Measurements from ENCODE around the gene F3.

Gene F3

DNA sequence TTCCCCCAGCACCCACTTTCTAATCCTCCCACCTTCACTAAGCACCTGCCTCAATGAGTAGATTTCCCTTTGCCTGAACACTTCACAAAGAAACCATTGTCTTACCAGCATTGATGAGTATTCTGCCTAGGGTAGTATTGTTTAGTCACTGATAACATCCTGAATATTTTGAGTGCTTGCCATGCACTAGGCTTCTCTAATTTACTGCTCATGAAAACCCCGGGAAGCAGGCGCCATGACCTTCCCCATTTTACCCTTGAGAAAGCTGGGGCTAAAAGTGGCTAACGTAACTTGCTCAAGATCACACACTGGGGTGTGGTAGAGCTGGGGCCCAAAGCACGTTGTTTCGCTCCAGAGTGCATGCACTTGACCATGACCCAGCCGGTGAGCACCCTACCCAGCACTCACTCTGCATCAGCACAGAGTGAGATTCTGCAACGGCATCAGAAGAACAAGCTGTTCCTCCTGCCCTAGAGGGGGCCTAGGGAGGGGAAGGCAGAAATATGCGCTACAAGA, 10.6 kb upstream of the F3 start:
- DNase-seq, result no peak

GRCh38 chr1:94551449-94551848, 9.9 kb upstream of the F3 start:
- DNase-seq, result no peak

- DNase-seq, result no peak
Measured at GRCh38 chr1:94550800-94551241, 9.3 kb upstream of the F3 start.

- no peak for DNase-seq
Measured at GRCh38 chr1:94550396-94550795, 8.8 kb upstream of the F3 start.

DNA sequence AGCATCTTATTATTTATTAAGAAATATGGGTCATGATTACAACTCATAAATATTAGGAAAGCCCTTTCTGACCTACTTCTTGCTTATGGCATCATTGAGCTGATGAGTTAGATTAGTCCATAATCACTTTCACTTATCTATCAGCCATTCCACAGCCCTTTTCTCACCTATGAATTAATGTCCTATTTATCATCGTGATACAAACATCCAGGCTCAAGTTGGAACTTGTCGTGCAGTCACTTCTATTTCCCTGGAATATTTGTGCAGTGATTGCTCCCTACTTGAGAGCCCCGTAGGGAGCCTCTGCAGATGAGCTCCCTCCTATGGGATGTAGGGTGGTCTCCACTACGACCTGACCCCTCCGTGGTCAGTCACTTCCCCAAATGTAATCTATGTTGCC, 8.1 kb upstream of the F3 start:
- no peak for DNase-seq

DNA sequence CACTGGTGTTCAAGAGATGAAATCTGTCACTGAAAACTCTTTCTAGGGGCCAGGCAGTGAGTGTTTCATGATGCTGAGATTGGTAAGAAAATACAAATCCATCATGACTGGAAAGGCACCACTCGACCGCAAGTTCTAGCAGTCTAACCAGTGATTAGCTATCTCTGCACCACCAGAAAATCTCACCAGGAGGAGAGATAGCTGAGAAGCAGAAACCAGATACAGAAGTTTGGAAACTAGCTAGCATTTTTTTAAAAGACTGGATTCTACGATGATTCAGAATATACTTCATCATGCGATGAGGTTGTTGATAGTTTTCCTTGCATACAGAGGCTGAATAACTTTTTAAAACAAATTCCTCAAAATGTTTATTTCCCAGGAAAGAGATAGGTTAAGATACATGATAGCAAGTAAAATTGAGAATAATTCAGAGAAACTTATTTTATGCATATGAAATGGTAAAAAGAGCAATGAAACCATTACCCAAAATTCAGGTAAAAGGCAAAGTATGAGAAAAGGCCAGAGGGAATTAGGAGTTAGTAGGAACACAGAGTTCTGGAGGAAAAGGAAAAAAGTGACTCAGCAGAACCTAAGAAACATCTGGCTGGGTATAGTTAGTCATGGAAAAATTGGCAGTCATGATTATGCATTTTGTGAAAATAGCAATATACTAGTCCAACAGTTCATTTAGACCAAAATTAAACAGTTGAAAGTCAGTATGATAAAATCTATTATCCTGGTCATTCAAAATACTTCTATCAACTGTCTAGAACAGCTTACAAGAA, 3.3 kb upstream of the F3 start:
- DNase-seq, result no peak

GRCh38 chr1:94543893-94544635, 2.5 kb upstream of the F3 start:
- DNase-seq, result no peak

DNA sequence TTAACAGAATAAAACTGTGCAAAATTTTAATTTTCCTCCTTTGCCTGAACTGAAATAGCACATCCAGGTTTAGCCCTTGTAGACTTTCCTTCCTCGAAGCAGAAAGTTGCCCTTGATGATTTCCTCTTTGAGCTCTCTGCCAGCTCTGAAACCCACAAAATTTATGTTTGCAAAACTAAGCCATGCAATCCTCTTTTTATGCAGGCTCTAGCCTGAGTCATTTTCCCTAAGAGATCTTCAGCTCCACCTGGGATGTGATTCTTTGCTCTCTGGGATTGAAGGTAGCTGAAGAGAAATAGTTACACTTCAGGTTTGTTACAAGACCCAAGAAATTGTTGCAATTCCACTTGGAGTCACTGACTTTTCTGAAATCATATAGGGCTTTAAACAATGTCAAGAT, 1.4 kb upstream of the F3 start:
- no peak for DNase-seq

DNA sequence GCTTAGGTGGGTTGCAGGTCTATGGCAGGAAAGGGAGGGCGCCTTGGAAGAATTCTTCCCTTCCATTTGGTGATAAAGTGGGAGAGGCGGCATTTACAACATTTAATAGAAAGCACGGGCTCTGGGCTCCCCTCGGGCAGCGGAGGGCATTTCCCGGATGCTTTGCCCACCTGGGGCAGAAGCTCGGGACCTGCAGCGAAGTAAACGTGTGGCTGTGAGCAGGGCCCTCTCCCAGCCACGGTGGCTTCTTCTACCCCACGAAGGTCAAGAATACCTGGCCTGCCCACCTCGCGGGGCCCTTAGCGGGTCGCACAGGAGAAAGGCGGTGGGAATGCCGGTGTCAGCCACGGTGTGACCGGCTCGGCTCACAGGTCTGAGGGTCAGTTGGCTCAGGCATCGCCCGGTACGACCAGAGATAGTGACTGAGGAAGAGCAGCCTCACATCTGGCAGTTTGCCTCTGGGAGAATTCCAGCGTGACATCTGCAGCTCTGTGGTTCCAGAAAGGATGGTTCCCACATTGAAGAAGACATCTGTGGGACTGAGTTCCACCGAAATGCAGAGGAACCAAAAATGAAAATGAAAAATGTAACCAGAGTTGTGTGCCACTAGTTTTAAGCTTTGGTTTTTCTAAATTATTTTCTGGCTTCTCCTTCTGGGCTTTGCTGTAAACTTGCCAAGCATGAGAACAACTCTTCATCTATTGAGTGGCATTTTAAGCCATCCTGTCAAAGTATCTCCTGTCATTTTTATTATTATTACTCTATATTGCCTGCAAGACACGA, 720 bp upstream of the F3 start:
- no peak for DNase-seq

- no peak for DNase-seq
Measured at GRCh38 chr1:94540440-94541245, 916 bp downstream of the F3 start.

GRCh38 chr1:94539496-94539895, 2.1 kb downstream of the F3 start:
- no peak for DNase-seq

GRCh38 chr1:94538243-94538827, 3.2 kb downstream of the F3 start:
- no peak for DNase-seq

- DNase-seq, result no peak
Measured at GRCh38 chr1:94537254-94537653, 4.3 kb downstream of the F3 start.

DNA sequence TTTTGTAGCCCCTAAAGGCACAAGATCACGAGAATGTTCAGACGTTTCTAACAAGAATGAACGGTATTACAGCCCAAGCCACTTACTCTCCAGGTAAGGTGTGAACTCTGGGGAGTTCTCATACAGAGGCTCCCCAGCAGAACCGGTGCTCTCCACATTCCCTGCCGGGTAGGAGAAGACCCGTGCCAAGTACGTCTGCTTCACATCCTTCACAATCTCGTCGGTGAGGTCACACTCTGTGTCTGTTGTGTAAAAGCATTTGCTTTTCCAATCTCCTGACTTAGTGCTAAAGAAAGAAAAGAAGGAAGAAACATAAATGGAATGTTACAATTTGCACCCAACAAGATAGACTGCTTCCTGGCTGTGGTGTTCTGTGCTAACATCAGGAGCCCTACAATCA, 5.7 kb downstream of the F3 start:
- DNase-seq, result no peak

GRCh38 chr1:94535095-94535494, 6.5 kb downstream of the F3 start:
- DNase-seq, result no peak

GRCh38 chr1:94532077-94532476, 9.5 kb downstream of the F3 start:
- no peak for DNase-seq

DNA sequence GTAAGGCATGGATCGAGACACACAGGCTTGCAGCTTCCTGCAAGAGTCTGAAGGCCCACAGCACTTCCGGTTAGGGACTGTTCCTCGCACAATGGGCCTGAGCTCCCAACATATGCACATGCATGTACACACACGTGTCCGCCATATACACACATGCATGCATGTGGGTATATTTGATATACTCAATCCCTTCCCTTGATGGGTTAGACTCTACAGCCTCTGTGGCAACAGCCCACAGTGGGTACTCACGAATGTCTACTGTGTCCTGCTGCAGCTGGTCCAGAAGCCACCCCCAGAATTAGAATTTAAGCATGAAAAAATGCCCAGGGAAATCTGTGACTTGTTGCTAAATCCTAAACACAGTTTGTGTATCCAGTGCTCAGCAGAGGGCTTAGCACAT, 9.9 kb downstream of the F3 start:
- no peak for DNase-seq

GRCh38 chr1:94530373-94530878, 11.1 kb downstream of the F3 start:
- no peak for DNase-seq

GRCh38 chr1:94529416-94529815, 12.1 kb downstream of the F3 start:
- DNase-seq, result no peak

GRCh38 chr1:94528826-94529225, 12.7 kb downstream of the F3 start:
- no peak for DNase-seq

DNA sequence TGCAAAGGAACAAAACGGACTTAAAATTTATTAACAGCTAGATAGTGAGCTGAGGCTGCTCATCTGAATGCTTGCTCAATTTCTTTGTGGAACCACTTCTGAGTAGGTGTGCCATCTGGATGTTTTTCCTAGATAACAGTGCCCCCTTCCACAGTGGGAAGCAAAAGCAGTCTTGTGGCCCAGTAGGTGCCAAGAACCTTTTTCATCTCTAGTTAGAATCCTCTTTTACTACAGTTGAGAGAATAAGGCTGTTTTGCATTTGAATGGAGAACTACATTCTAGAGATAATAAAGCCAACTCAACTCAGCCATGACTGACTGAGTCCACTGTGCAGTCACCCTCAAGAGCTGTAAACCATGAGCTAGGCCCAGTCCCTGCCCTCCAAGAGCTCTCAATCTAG, 13.3 kb downstream of the F3 start:
- DNase-seq, result no peak

DNA sequence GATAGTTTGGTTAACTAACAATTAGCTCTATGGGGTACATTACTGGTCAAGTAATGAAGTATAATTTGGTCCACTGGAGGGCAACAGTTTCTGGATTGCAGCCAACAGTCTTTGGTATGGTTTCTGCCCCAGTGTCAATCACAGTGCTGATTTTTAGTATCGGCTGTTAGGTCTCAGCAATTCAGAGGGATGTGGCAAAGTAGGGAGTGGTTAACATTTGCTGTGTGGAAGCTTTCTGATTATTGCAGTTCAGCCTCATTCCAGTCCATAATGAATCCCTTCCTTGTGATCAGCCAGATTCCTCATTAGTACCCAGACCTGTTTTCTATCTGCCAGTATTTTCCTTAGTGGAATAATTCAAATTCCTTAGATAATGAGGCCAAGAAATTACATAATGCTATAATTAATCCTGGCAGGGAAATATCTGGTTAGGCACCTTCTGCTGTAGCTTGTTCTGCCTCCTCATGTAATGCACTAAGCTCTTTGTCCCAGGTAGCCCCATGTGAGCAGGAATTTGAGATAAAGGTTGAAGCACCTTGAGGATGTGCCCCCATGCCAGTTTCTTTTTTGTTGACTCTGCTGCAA, 14.0 kb downstream of the F3 start:
- no peak for DNase-seq

All from activated effector memory CD4-positive, alpha-beta T cell treated with Interleukin-2 at 50 U/mL for 16 hours (primary cell).